ENCODE results near the gene H2BW1. TPM values are rescaled to one million over a fixed set of nuclear protein-coding genes. Genes with fewer than 3 reads are reported as not detected.
"Not testable (repeated sequence)": the region's sequence is repeated elsewhere in the genome, so short reads cannot be mapped to it uniquely, and the experiment has no call there.

Gene H2BW1
- total RNA-seq = not detected

GRCh38 chrX:104013606-104014005, at the start of gene H2BW1:
Gene H2BW1, minus strand, starts transcription at chrX:104013708. Its CDS starts 132 bp downstream, at chrX:104013576.
- Mint-ChIP-seq H3K27me3 (no peaks in the 10 kb centered on the region), H3K9me3 (no peaks in the 10 kb centered on the region), H3K4me3 (no peak within 1 kb of the TSS), H3K27ac (no peak within 1 kb of the TSS), H3K36me3 (ENCODE audit: low read depth) (no peaks in the 10 kb centered on the region), H3K4me1 (no peaks in the 10 kb centered on the region)
- ChIA-PET CTCF (no interaction called here), POLR2A (no interaction called here)
- DNase-seq = no peak

- POLR2A ChIA-PET = not testable (repeated sequence)
Observed at GRCh38 chrX:104062636-104063035, 49.1 kb upstream of the H2BW1 start.

GRCh38 chrX:104054956-104055355, 41.4 kb upstream of the H2BW1 start:
- H3K27me3 Mint-ChIP-seq; CTCF ChIA-PET; H3K36me3 Mint-ChIP-seq (ENCODE audit: low read depth); H3K4me1 Mint-ChIP-seq; H3K4me3 Mint-ChIP-seq; DNase-seq; H3K27ac Mint-ChIP-seq; H3K9me3 Mint-ChIP-seq; POLR2A ChIA-PET: not testable (repeated sequence)

More at GRCh38 chrX:104062636-104063035, 49.1 kb upstream of the H2BW1 start:
- H3K4me3 Mint-ChIP-seq; H3K27me3 Mint-ChIP-seq; DNase-seq; H3K4me1 Mint-ChIP-seq; H3K27ac Mint-ChIP-seq; H3K9me3 Mint-ChIP-seq; H3K36me3 Mint-ChIP-seq (ENCODE audit: low read depth); CTCF ChIA-PET: not testable (repeated sequence)

GRCh38 chrX:104047171-104047570, 33.7 kb upstream of the H2BW1 start:
- CTCF ChIA-PET = no interaction called here
- Mint-ChIP-seq H3K4me3 (no peak overlapping the region), H3K36me3 (ENCODE audit: low read depth) (no peaks in the 10 kb centered on the region), H3K27me3 (peaks cover 2% of the 10 kb centered on the region), H3K9me3 (no peaks in the 10 kb centered on the region), H3K4me1 (no peaks in the 10 kb centered on the region), H3K27ac (no peak overlapping the region)
- no peak for DNase-seq
- POLR2A ChIA-PET = no interaction called here

- no peaks in the 10 kb centered on the region for H3K9me3 Mint-ChIP-seq
- CTCF ChIA-PET = no interaction called here
Observed at GRCh38 chrX:104045642-104046041, 32.1 kb upstream of the H2BW1 start.

GRCh38 chrX:104041003-104041402, 27.5 kb upstream of the H2BW1 start:
- Mint-ChIP-seq H3K27ac (no peak overlapping the region), H3K36me3 (ENCODE audit: low read depth) (no peaks in the 10 kb centered on the region), H3K9me3 (no peaks in the 10 kb centered on the region), H3K4me3 (no peak overlapping the region), H3K4me1 (no peaks in the 10 kb centered on the region), H3K27me3 (peaks cover 2% of the 10 kb centered on the region)
- no peak for DNase-seq
- POLR2A ChIA-PET = no interaction called here
- CTCF ChIA-PET = no interaction called here

More at GRCh38 chrX:104045642-104046041, 32.1 kb upstream of the H2BW1 start:
- no peak for DNase-seq
- POLR2A ChIA-PET = no interaction called here
- H3K36me3 Mint-ChIP-seq (ENCODE audit: low read depth) = no peaks in the 10 kb centered on the region
- no peak overlapping the region for H3K27ac Mint-ChIP-seq
- peaks cover 2% of the 10 kb centered on the region for H3K27me3 Mint-ChIP-seq
- H3K4me3 Mint-ChIP-seq = no peak overlapping the region
- H3K4me1 Mint-ChIP-seq = no peaks in the 10 kb centered on the region

- H3K36me3 Mint-ChIP-seq (ENCODE audit: low read depth) = no peaks in the 10 kb centered on the region
- POLR2A ChIA-PET = no interaction called here
- no peak within 1 kb of the TSS for H3K4me3 Mint-ChIP-seq
- H3K27ac Mint-ChIP-seq = no peak within 1 kb of the TSS
- DNase-seq = no peak
- CTCF ChIA-PET = no interaction called here
- H3K4me1 Mint-ChIP-seq = no peaks in the 10 kb centered on the region
- no peaks in the 10 kb centered on the region for H3K9me3 Mint-ChIP-seq
- peaks cover 2% of the 10 kb centered on the region for H3K27me3 Mint-ChIP-seq
Observed at GRCh38 chrX:104039689-104040505, 26.4 kb upstream of the H2BW1 start, which contains the start of gene H2BW2. Gene H2BW2, plus strand, starts transcription at chrX:104039956. Its CDS starts 39 bp downstream, at chrX:104039995.

- ChIA-PET CTCF (no interaction called here), POLR2A (no interaction called here)
- no peak overlapping the region for H3K4me3 Mint-ChIP-seq
- no peak for DNase-seq
- no peaks in the 10 kb centered on the region for H3K36me3 Mint-ChIP-seq (ENCODE audit: low read depth)
- H3K4me1 Mint-ChIP-seq = no peaks in the 10 kb centered on the region
- H3K9me3 Mint-ChIP-seq = no peaks in the 10 kb centered on the region
- no peaks in the 10 kb centered on the region for H3K27me3 Mint-ChIP-seq
- no peak overlapping the region for H3K27ac Mint-ChIP-seq
Observed at GRCh38 chrX:104018126-104018525, 4.6 kb upstream of the H2BW1 start.

GRCh38 chrX:104015576-104015975, 2.1 kb upstream of the H2BW1 start:
- H3K4me1 Mint-ChIP-seq; H3K4me3 Mint-ChIP-seq; POLR2A ChIA-PET; DNase-seq; H3K27me3 Mint-ChIP-seq; H3K36me3 Mint-ChIP-seq (ENCODE audit: low read depth); CTCF ChIA-PET; H3K9me3 Mint-ChIP-seq; H3K27ac Mint-ChIP-seq: not testable (repeated sequence)

GRCh38 chrX:104013158-104013557, 350 bp downstream of the H2BW1 start:
- ChIA-PET POLR2A (no interaction called here), CTCF (no interaction called here)
- Mint-ChIP-seq H3K27ac (no peak overlapping the region), H3K4me3 (no peak overlapping the region), H3K9me3 (no peaks in the 10 kb centered on the region), H3K4me1 (no peaks in the 10 kb centered on the region), H3K36me3 (ENCODE audit: low read depth) (no peaks in the 10 kb centered on the region), H3K27me3 (no peaks in the 10 kb centered on the region)
- DNase-seq = no peak

- H3K27me3 Mint-ChIP-seq = no peaks in the 10 kb centered on the region
- POLR2A ChIA-PET = no interaction called here
Observed at GRCh38 chrX:104008831-104009230, 4.7 kb downstream of the H2BW1 start.

GRCh38 chrX:103999234-103999633, 14.3 kb downstream of the H2BW1 start:
- CTCF ChIA-PET = no interaction called here
- H3K27ac Mint-ChIP-seq = no peak overlapping the region

More at GRCh38 chrX:104008831-104009230, 4.7 kb downstream of the H2BW1 start:
- H3K4me3 Mint-ChIP-seq = no peak overlapping the region
- H3K27ac Mint-ChIP-seq = no peak overlapping the region
- no peaks in the 10 kb centered on the region for H3K4me1 Mint-ChIP-seq
- no peaks in the 10 kb centered on the region for H3K9me3 Mint-ChIP-seq
- no peaks in the 10 kb centered on the region for H3K36me3 Mint-ChIP-seq (ENCODE audit: low read depth)
- no peak for DNase-seq
- CTCF ChIA-PET = no interaction called here

GRCh38 chrX:103983508-103983907, 30.0 kb downstream of the H2BW1 start:
- H3K4me1 Mint-ChIP-seq; H3K4me3 Mint-ChIP-seq; H3K27ac Mint-ChIP-seq; CTCF ChIA-PET; H3K36me3 Mint-ChIP-seq (ENCODE audit: low read depth); POLR2A ChIA-PET; H3K9me3 Mint-ChIP-seq; DNase-seq; H3K27me3 Mint-ChIP-seq: not testable (repeated sequence)

More at GRCh38 chrX:103999234-103999633, 14.3 kb downstream of the H2BW1 start:
- Mint-ChIP-seq H3K4me1 (no peaks in the 10 kb centered on the region), H3K27me3 (no peaks in the 10 kb centered on the region), H3K4me3 (no peak overlapping the region), H3K36me3 (ENCODE audit: low read depth) (no peaks in the 10 kb centered on the region), H3K9me3 (no peaks in the 10 kb centered on the region)
- DNase-seq = no peak
- POLR2A ChIA-PET = no interaction called here

Measured in activated CD4-positive, alpha-beta T cell treated with anti-CD3 and anti-CD28 coated beads, Interleukin-2, amount 10 ng/mL, durations not matched to agents 7 days and 5 days (primary cell).